HT-29 (cell line): ENCODE data around the gene NOMO2. TPM values are rescaled to one million over a fixed set of nuclear protein-coding genes. Genes with fewer than 3 reads are reported as not detected.

ENCODE experiments used
- small RNA-seq: library from RNA; depleted of rRNA; stranded (forward); fragments of <200 nt; gene quantifications from one replicate; pipeline ENCODE3, GENCODE V24; 2014
- total RNA-seq: library from RNA; depleted of rRNA; stranded (reverse); fragments of >200 nt; shearing (Covaris generic); gene quantifications from 2 replicates; pipeline ENCODE4 v1.2.3, GENCODE V29; 2014; rRNA removed

Gene NOMO2
- total RNA-seq, 1 experiment from 2014 or later = 122 TPM

Small RNA genes lying within 50 kb of the gene (small RNA-seq; reads per million reads assigned to genes)
- gene MIR3179-3 = not detected
- not detected for gene MIR3179-4
- gene MIR3180-3 = not detected
- gene MIR3670-3 = not detected
- not detected for gene MIR3670-4
- gene MIR6770-3 = not detected
- not detected for gene RF00019

Other genes starting within 250 kb of the NOMO2 start
- not detected in 2 replicates for gene NPIPA8, start 225.4 kb downstream of the NOMO2 start, total RNA-seq
- gene RPS15A, start 228.2 kb upstream of the NOMO2 start, total RNA-seq = 1,332 and 1,417 TPM in 2 replicates
- 208 and 221 TPM in 2 replicates for gene ARL6IP1, start 239.5 kb upstream of the NOMO2 start, total RNA-seq